ENCODE data around the gene ZNF474.

The ZNF474 gene

GRCh38 chr5:122183098-122183787 is 53.9 kb downstream of the ZNF474 start:
- DNase-seq: no peak

GRCh38 chr5:122183788-122184170 is 54.4 kb downstream of the ZNF474 start:
- DNase-seq: no peak

DNA sequence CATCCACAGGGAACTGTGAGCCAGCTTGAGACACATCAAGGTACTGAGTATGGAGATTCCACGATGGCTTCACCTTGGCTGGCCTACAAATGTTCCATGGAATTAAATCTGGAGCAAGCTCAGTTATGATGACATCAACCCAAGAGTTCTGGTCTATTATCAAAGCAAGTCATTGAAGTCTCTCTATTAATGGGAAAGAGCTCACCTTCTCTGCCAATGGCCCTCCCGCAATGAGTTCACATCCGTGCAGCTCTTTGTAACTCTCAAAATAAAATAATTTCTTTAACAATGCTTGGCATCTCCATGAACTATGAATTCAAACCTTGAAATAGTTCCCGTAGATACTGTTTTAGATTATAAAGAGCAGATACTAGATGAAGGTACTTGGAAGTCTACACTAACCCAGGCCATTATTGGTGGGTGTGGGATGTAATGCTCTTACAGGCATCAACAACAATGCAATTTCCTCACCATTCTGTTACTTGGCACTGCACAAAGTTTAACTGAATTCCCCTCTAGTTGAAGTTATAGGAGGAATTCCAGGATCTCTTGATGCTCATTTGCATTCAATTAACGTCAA is 55.4 kb downstream of the ZNF474 start:
- no peak for DNase-seq

- DNase-seq: no peak
Observed at GRCh38 chr5:122187426-122187825, 58.1 kb downstream of the ZNF474 start.

DNA sequence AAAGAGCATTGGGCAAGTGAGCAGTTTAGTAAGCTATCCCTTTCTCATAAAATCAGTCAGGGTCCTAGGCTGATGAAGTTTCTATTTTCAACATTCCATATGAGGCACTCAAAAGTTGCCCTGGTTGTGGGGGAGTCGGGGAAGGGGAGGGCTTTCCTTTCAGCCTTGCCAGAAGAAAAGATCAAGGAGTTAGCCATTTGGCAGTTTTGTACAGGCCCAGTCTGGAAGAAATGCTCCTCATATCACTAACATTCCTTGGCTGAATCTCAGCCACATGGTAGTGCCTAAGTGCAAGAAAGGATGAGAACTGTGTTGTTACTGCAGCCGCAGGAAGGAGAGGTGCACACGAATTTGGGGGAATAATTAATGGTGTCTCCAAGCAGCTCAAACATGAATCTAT is 60.8 kb downstream of the ZNF474 start:
- no peak for DNase-seq

DNA sequence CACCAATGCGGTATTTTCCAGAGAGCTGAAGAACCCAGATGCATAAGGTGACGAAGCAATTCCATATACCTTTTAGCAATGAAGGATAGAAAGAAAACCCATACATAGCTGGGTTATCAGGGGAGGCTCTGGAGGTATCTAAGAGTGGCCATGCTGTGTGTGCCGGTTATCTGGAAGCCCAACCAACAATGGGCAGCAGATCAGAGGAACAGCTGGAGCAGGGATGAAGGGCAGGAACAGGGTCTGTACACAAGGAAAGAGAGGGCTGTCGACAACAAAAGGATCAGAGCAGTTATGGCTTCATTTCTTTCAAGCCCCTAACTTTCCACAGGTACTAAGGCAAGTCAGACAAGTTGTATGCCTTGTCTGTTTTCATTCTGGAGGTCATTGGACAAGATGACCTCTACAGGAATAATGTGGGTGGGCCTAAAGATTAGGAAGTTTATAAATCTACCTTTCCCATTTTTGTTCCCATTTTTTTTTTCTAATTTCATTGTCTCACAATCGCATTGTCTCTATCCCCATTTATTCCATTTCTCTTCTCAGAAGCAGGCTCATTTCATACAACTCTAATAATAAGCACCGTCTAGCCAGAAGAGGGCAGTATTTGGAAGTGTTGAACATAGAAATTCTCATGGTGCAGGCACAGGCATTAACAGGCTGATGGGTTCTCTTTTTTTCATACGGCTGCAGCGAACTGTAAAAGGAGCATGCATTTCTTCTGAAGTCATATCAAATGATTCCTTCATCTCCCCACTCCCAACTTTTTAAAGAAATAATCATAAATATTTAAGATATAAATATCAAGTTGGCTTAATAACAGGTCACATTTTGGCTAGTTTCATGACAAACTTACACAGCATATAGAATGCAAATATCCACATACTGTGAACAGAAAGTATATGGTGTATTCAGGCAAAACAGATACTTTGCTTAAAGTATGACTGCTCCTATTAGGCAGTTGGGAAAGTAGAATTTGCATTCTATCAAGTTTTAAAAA is 63.5 kb downstream of the ZNF474 start:
- peak in 2 of 6 experiments; percentile 10 to 13 for DNase-seq

DNA sequence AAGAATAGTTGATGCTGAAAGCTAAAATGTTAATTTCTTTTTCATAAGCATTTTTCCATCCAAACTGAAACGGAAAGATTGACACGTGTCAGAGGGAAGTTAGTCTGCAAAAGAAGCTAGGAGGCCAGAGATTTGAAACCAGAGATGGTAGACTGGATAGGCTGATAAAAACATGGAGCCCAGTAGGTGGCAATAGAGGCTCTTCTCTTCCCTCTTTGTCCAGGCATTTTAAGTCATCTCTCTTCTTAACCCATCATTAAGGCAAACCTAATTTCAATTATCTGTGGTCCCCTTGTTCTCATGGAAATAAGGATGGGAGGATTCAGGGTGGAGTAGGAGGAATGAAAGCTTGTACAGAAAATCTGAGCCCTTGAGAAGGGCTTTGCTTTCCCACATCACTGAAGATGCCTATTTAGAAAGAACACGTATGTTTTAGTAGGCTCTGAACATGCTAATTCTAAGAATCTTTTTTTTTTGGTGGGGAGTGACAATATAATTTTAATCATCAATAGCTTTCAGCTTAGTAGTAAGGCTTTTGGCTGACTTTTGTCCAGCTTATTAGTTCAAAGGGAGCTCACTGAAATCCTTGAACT is 66.6 kb downstream of the ZNF474 start:
- DNase-seq: no peak

- DNase-seq: no peak
Observed at GRCh38 chr5:122199146-122199545, 69.8 kb downstream of the ZNF474 start.

DNA sequence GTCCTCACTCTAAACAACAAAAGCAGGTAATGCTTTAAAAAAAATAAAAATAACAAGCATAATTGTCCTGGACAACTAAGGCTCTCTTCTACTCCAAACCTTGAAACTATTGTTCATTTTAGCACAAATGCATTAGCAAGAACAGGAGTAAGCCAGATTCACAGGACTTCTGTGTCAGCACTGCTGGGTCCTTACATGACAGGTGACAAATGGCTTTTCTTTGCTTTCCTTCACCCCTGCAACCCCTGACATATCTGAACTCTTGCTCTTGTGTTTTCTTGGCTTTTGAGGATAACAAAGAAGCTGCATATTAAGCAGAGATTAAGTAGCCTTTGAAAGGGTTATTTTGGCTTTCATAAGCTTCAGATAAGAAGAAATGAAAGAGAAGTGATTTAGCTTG is 71.1 kb downstream of the ZNF474 start:
- DNase-seq: no peak

- no peak for DNase-seq
Observed at GRCh38 chr5:122200865-122201264, 71.5 kb downstream of the ZNF474 start.

DNA sequence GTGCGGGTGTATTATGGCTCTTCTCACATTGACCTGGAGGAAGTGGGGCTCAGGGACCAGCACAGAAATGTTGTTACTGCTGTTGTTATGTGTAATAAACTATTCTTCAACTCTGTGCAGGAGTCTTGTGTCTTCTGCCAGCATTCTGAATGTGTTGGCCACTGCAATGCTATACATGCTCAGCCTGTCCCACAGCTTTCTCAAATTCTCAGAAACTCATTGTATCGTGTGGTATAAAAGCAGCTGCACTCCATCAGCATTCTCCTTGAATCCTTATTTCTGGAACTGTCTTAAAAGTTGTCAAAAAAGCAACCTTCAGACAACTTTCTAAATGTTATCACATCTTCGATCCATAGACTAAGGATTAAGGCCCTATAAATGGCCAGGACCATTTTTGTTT is 72.0 kb downstream of the ZNF474 start:
- DNase-seq: no peak

- no peak for DNase-seq
Observed at GRCh38 chr5:122202952-122203351, 73.6 kb downstream of the ZNF474 start.
